Measurements from ENCODE around the gene PREX1. TPM values are rescaled to one million over a fixed set of nuclear protein-coding genes. Genes with fewer than 3 reads are reported as not detected.

PREX1 gene
- total and polyA plus RNA-seq, 2 experiments from 2014 or later = 2.4 to 10.3 TPM

- H3K27me3 ChIP-seq (ENCODE audit: insufficient read depth) = no peaks in the 10 kb centered on the region
- no peak overlapping the region for H3K27ac ChIP-seq (ENCODE audit: low read depth)
- H3K27ac Mint-ChIP-seq = no peak overlapping the region
Observed at GRCh38 chr20:48777005-48777404, 50.8 kb downstream of the PREX1 start.

More at GRCh38 chr20:48777005-48777404, 50.8 kb downstream of the PREX1 start:
- H3K36me3 ChIP-seq (ENCODE audit: insufficient read depth) = no peaks in the 10 kb centered on the region
- no peak overlapping the region for H2AFZ ChIP-seq
- no peaks in the 10 kb centered on the region for H3K9me2 ChIP-seq (ENCODE audit: insufficient read depth)
- H3K79me2 ChIP-seq (replicated peaks; ENCODE audit: insufficient read depth) = no peaks in the 10 kb centered on the region
- H3K4me3 Mint-ChIP-seq = no peak overlapping the region
- no peak overlapping the region for H3K4me3 ChIP-seq
- H3F3A ChIP-seq (replicated peaks; ENCODE audit: low read depth) = no peaks in the 10 kb centered on the region
- peaks cover 3% of the 10 kb centered on the region; the same call in 1 of the 3 replicates for H3K4me1 Mint-ChIP-seq
- TF ChIP-seq NANOG (IDR thresholded peaks at IDR 0.05; ENCODE audit: borderline replicate concordance) = no peak
- TF ChIP-seq EZH2 (IDR thresholded peaks at IDR 0.05; ENCODE audit: low read depth, unreplicated experiment) = no peak
- no peak for TF ChIP-seq EZH2phosphoT487 (IDR thresholded peaks at IDR 0.05; ENCODE audit: unreplicated experiment)
- no peak for TF ChIP-seq ZNF114 (CRISPR knock-in tag; IDR thresholded peaks at IDR 0.05)
- TF ChIP-seq ZNF331 (CRISPR knock-in tag; IDR thresholded peaks at IDR 0.05; ENCODE audit: low read depth) = no peak
- no peak for TF ChIP-seq CREB1 (CRISPR knock-in tag; IDR thresholded peaks at IDR 0.05; ENCODE audit: low read depth)
- TF ChIP-seq JUNB (IDR thresholded peaks at IDR 0.05; ENCODE audit: unreplicated experiment) = no peak
- TF ChIP-seq POLR2AphosphoS5 (IDR thresholded peaks at IDR 0.05; ENCODE audit: low read depth) = no peak
- no peak for TF ChIP-seq ETS1 (IDR thresholded peaks at IDR 0.05)
- TF ChIP-seq CTCF (conservative IDR thresholded peaks at IDR 0.05; ENCODE audit: low read depth in 2 of 2) = no peak
- no peak for TF ChIP-seq ZNF462 (CRISPR knock-in tag; IDR thresholded peaks at IDR 0.05)
- no peak for TF ChIP-seq STAT1 (IDR thresholded peaks at IDR 0.05; ENCODE audit: unreplicated experiment)
- no peak for TF ChIP-seq REST (IDR thresholded peaks at IDR 0.05; ENCODE audit: unreplicated experiment)
- no peak overlapping the region for H3K4me2 ChIP-seq
- no peak for DNase-seq (ENCODE audit: low spot score)
- no peaks in the 10 kb centered on the region for H3K27me3 Mint-ChIP-seq (ENCODE audit: insufficient read depth, low read depth, poor library complexity)
- H3K4me1 ChIP-seq (ENCODE audit: insufficient read depth) = no peaks in the 10 kb centered on the region
- no peaks in the 10 kb centered on the region for H4K20me1 ChIP-seq (replicated peaks; ENCODE audit: insufficient read depth)
- peaks cover 32% of the 10 kb centered on the region for H3K9me3 Mint-ChIP-seq
- peaks cover 19% of the 10 kb centered on the region for H3K36me3 Mint-ChIP-seq (ENCODE audit: low read depth)
- ATAC-seq = no peak
